ENCODE results near the gene BAG1. TPM values are rescaled to one million over a fixed set of nuclear protein-coding genes. Genes with fewer than 3 reads are reported as not detected.
A peak's percentile ranks its signal among the peaks of the same experiment; 100 is the strongest.

Gene BAG1
- total and polyA plus RNA-seq, 7 donors: 125 to 371 (median 253) TPM

DNA sequence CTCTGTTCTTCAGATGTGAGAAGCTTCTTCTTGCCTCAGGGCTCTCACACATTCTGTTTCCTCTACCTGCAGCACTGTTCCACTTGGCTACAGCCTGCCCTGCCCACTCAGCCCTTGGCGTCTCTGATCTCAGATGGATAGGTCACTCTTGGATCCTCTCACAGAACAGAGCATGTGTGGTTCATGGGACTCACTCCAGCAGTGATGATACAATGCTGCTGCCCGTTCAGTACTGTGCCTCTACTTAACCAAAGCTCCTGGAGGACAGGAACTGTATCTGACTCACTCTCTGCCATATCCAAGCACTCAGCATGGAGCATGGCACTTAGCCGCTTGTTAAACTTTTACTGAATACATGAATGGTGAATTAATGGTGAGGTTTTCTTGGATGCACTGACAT lies 27.9 kb downstream of the BAG1 start:
- Histone ChIP-seq H3K36me3 (ENCODE audit: insufficient read depth in 1 of 2, low read depth in 1 of 2) (no peaks in the 10 kb centered on the region), H3K9me3 (no peaks in the 10 kb centered on the region), H3K27me3 (ENCODE audit: insufficient read depth in 3 of 3, low read length in 2 of 3) (no peaks in the 10 kb centered on the region), H3K4me1 (peaks cover 15% of the 10 kb centered on the region), H3K4me3 (no peak overlapping the region), H3K27ac (no peak overlapping the region)
- WGBS, 3 donors: 74 to 78% (median 78%) methylated on average over 3 of the region's 3 CpGs
- TF ChIP-seq, protein P1, sequence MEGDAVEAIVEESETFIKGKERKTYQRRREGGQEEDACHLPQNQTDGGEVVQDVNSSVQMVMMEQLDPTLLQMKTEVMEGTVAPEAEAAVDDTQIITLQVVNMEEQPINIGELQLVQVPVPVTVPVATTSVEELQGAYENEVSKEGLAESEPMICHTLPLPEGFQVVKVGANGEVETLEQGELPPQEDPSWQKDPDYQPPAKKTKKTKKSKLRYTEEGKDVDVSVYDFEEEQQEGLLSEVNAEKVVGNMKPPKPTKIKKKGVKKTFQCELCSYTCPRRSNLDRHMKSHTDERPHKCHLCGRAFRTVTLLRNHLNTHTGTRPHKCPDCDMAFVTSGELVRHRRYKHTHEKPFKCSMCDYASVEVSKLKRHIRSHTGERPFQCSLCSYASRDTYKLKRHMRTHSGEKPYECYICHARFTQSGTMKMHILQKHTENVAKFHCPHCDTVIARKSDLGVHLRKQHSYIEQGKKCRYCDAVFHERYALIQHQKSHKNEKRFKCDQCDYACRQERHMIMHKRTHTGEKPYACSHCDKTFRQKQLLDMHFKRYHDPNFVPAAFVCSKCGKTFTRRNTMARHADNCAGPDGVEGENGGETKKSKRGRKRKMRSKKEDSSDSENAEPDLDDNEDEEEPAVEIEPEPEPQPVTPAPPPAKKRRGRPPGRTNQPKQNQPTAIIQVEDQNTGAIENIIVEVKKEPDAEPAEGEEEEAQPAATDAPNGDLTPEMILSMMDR (IDR thresholded peaks at IDR 0.05): no peak
- ATAC-seq: no peak
- no peak for DNase-seq
- intact Hi-C loops (cut with DNase I): no loop called here

DNA sequence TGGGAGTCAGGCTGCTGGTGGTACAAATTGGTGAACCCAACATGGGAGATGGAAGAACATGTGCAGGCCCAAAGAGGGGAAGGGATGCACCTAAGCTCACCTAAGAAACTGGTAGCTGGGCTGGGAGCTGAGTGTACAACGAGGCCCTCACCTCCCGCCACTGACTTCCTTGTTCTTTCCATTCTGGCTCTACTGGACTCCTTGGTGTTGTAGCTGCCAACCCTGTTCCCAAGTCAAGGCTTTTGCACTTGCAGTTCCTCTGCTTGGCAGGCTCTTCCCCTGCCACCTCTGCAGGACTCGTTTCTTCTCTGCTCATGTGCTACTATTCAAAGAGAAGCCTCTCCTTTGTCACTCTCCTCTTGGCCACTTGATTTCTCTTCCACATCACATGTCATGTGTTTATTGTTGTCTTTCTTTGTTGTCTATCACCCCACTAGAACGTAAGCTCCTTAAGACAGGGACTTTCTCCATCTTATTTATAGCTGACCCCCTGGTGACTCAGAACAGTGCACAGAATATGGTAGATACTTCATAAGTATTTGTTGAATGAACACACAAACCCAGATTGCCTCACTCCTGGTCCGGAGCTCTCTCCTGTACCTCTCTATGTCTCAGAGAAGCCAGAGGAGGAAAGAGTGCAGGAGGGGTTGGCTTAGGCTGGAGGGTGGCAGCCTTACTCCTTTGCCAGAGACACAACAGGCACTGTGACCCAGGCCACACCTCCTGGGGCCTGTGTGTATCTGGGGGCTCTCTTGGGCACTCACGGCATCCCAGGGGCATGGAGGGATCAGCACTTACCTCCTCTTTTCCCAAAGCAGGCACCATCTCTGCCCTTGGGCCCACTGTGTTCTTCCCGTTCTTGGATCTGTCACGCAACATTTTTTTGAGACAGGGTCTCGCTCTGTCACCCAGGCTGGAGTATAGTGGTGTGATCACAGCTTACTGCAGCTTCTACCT lies 29.7 kb downstream of the BAG1 start:
- intact Hi-C loops (cut with DNase I): no loop called here
- Histone ChIP-seq H3K27ac (no peak overlapping the region), H3K27me3 (ENCODE audit: insufficient read depth in 3 of 3, low read length in 2 of 3) (no peaks in the 10 kb centered on the region), H3K4me3 (no peak overlapping the region), H3K9me3 (no peaks in the 10 kb centered on the region), H3K36me3 (ENCODE audit: insufficient read depth in 1 of 2, low read depth in 1 of 2) (no peaks in the 10 kb centered on the region), H3K4me1 (peaks cover 10% of the 10 kb centered on the region)
- DNase-seq (no peak), ATAC-seq (no peak)
- WGBS, 3 donors: 72 to 87% (median 77%) methylated on average over 9 of the region's 9 CpGs
- TF ChIP-seq, protein P1 (IDR thresholded peaks at IDR 0.05): no peak

DNA sequence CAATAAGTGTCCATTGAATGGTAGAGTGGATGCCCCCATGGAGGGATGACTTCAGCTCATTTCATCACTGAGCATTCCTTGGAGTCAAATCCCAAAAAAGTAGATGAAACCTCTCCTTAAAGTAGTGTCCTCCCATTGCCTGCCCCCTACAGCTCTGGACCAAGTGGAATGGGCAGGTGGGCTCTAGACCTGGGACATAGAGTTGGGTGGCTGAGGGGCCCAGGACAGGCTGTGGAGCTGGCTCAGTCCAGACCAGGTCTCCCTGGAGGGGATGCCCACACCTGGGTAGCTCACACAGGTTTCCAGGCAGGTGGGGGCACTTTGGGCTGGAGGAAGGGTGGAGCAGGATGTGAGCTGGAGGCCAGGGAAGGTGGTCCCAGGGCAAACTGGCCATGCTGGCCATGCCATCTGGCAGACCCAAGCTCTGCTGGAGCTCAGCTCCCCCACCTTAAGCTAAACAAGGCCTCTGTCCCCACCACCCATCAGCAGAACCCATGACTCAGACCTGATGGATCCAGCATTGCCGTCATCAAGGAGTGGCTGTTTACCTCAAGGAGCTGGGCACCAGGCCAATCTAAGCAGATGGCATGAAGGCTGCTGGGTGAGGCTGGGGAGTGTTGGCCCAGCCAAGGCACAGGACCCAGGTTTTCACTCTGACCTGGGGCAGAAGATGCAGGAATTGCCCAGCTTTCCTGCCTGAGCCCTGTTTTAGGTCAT lies 30.7 kb downstream of the BAG1 start:
- ATAC-seq: peak in 3 of 4 donors; percentile 34 to 56 (median 46)

GRCh38 chr9:33232815-33233214 lies 31.7 kb downstream of the BAG1 start:
- H3K36me3 ChIP-seq (ENCODE audit: insufficient read depth in 1 of 2, low read depth in 1 of 2): no peaks in the 10 kb centered on the region
- no peak overlapping the region for H3K27ac ChIP-seq
- no peaks in the 10 kb centered on the region for H3K27me3 ChIP-seq (ENCODE audit: insufficient read depth in 3 of 3, low read length in 2 of 3)
- no peaks in the 10 kb centered on the region for H3K9me3 ChIP-seq
- 87 to 95% (median 92%) methylated on average over 6 of the region's 6 CpGs for WGBS, 3 donors
- TF ChIP-seq, protein P1 (IDR thresholded peaks at IDR 0.05): no peak
- no peaks in the 10 kb centered on the region for H3K4me1 ChIP-seq
- DNase-seq: no peak
- no peak overlapping the region for H3K4me3 ChIP-seq
- no peak for ATAC-seq
- intact Hi-C loops (cut with DNase I): no loop called here

More for the DNA sequence above, 30.7 kb downstream of the BAG1 start:
- WGBS, 3 donors: 29 to 42% (median 40%) methylated on average over 1 of the region's 1 CpG
- Histone ChIP-seq H3K4me1 (no peaks in the 10 kb centered on the region), H3K9me3 (no peaks in the 10 kb centered on the region), H3K27me3 (ENCODE audit: insufficient read depth in 3 of 3, low read length in 2 of 3) (no peaks in the 10 kb centered on the region), H3K4me3 (no peak overlapping the region), H3K36me3 (ENCODE audit: insufficient read depth in 1 of 2, low read depth in 1 of 2) (no peaks in the 10 kb centered on the region), H3K27ac (no peak overlapping the region)
- intact Hi-C loops (cut with DNase I): no loop called here
- DNase-seq: no peak
- TF ChIP-seq, protein P1 (IDR thresholded peaks at IDR 0.05): no peak

Measured in psoas muscle (tissue), 8 donors.